ENCODE measurements around the gene MMP10.

DNA sequence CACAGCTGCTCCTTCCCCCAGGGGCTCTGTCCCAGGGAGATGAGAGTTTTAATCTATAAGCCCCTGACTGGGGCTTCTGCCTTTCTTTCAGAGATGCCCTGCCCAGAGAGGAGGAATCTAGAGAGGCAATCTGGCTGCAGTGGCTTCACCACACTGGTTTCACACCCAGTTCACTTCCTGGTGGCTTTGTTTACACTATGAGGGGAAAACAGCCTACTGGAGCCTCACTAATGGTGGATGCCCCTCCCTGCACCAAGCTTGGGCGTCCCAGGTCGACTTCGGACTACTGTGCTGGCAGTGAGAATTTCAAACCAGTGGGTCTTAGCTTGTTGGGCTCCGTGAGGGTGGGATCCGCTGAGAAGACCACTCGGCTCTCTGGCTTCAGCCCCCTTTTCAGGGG is 39.1 kb upstream of the MMP10 start:
- no peak for TF ChIP-seq TAF1 (IDR thresholded peaks at IDR 0.05; ENCODE audit: low read depth, low read length)
- no peak for TF ChIP-seq POLR2AphosphoS5 (IDR thresholded peaks at IDR 0.05; ENCODE audit: low read depth, low read length)
- no peak for TF ChIP-seq POLR2A (IDR thresholded peaks at IDR 0.05; ENCODE audit: low read depth, low read length)
- no peak for TF ChIP-seq POU2F2 (IDR thresholded peaks at IDR 0.05; ENCODE audit: low read depth, low read length)
- no peak for TF ChIP-seq SPI1 (IDR thresholded peaks at IDR 0.05; ENCODE audit: low read depth, low read length)

Data from GM12891 (cell line).